Cortex of kidney (tissue), 1 donor: Measurements from ENCODE around the gene RPH3AL.
"Not testable (repeated sequence)": the region's sequence is repeated elsewhere in the genome, so short reads cannot be mapped to it uniquely, and the experiment has no call there.

Source experiments
- DNase-seq: peaks from one replicate; lab custom pipeline; 2025; lab: John Stamatoyannopoulos, UW

The RPH3AL gene

GRCh38 chr17:180381-181244 lies 172.0 kb downstream of the RPH3AL start:
- no peak for DNase-seq

GRCh38 chr17:179781-180380 lies 172.7 kb downstream of the RPH3AL start:
- DNase-seq = no peak

- no peak for DNase-seq
Measured at GRCh38 chr17:179066-179432, 173.6 kb downstream of the RPH3AL start.

- no peak for DNase-seq
Measured at GRCh38 chr17:178292-179065, 174.1 kb downstream of the RPH3AL start.

- no peak for DNase-seq
Measured at GRCh38 chr17:177762-178161, 174.8 kb downstream of the RPH3AL start.

GRCh38 chr17:177155-177554 lies 175.5 kb downstream of the RPH3AL start:
- no peak for DNase-seq

- no peak for DNase-seq
Measured at GRCh38 chr17:173166-173911, 179.3 kb downstream of the RPH3AL start.

- DNase-seq = no peak
Measured at GRCh38 chr17:172401-172800, 180.2 kb downstream of the RPH3AL start.

- no peak for DNase-seq
Measured at GRCh38 chr17:171871-172270, 180.7 kb downstream of the RPH3AL start.

- DNase-seq = no peak
Measured at GRCh38 chr17:170130-170670, 182.4 kb downstream of the RPH3AL start.

GRCh38 chr17:168614-169013 lies 184.0 kb downstream of the RPH3AL start:
- not testable (repeated sequence) for DNase-seq

- no peak for DNase-seq
Measured at GRCh38 chr17:165939-166338, 186.7 kb downstream of the RPH3AL start.

GRCh38 chr17:164303-165235 lies 188.0 kb downstream of the RPH3AL start:
- no peak for DNase-seq

GRCh38 chr17:163514-164098 lies 189.0 kb downstream of the RPH3AL start:
- no peak for DNase-seq

- DNase-seq = no peak
Measured at GRCh38 chr17:162689-163088, 189.9 kb downstream of the RPH3AL start.
